D721Med (cell line): ENCODE results near the gene HBE1.
"Not testable (repeated sequence)": the region's sequence is repeated elsewhere in the genome, so short reads cannot be mapped to it uniquely, and the experiment has no call there.

Experiments used
- DNase-seq: peaks from one replicate; pipeline ENCODE4 v3.0.0; 2011; ENCODE audit warnings: low spot score; ENCODE audit not compliant: insufficient read length
- FAIRE-seq: peaks from 2 replicates; lab custom pipeline; 2011; peaks lifted over from hg19 to GRCh38; lab: Jason Lieb, UNC
- CTCF ChIP-seq: IDR thresholded peaks from 2 replicates; pipeline ENCODE4 v1.5.1; 2012; ENCODE audit warnings: mild to moderate bottlenecking, control low read depth; ENCODE audit not compliant: insufficient read depth; ENCODE audit errors: missing control alignments

HBE1 gene

GRCh38 chr11:5301846-5302245, 32.1 kb upstream of the HBE1 start, which contains the start of gene OR51B4:
Gene OR51B4, minus strand, starts transcription at chr11:5301946. Its CDS starts 0 bp downstream, at chr11:5301946.
- FAIRE-seq (no peak), DNase-seq (no peak)
- TF ChIP-seq CTCF: no peak

- DNase-seq (no peak), FAIRE-seq (no peak)
- no peak for TF ChIP-seq CTCF
These were observed 30.5 kb upstream of the HBE1 start for GRCh38 chr11:5300251-5300650.

GRCh38 chr11:5298451-5298850, 28.7 kb upstream of the HBE1 start:
- TF ChIP-seq CTCF: no peak
- DNase-seq (no peak), FAIRE-seq (no peak)

GRCh38 chr11:5297721-5298323, 28.1 kb upstream of the HBE1 start:
- FAIRE-seq (no peak), DNase-seq (no peak)
- TF ChIP-seq CTCF: no peak

- FAIRE-seq: not testable (repeated sequence)
These were observed 24.7 kb upstream of the HBE1 start for GRCh38 chr11:5294342-5294995.

GRCh38 chr11:5293028-5293427, 23.3 kb upstream of the HBE1 start:
- no peak for FAIRE-seq
- no peak for TF ChIP-seq CTCF
- no peak for DNase-seq

More at GRCh38 chr11:5294342-5294995, 24.7 kb upstream of the HBE1 start:
- DNase-seq: not testable (repeated sequence)

GRCh38 chr11:5291207-5291838, 21.6 kb upstream of the HBE1 start:
- FAIRE-seq (no peak), DNase-seq (no peak)
- no peak for TF ChIP-seq CTCF
